Karpas-422 (cell line): ENCODE measurements around the gene DMRT2. TPM values are rescaled to one million over a fixed set of nuclear protein-coding genes. Genes with fewer than 3 reads are reported as not detected.

Source experiments
- DNase-seq: peaks from one replicate; pipeline ENCODE4 v3.0.0-alpha.2; 2015
- H2AFZ ChIP-seq: fragments of 200-600 bp; sonication (generic); 2 replicates; pipeline ENCODE4 v1.6.1; 2014; ENCODE audit warnings: antibody characterized with exemption, low read length, mixed read lengths
- H3K27ac ChIP-seq: fragments of 200-600 bp; sonication (generic); 2 replicates; pipeline ENCODE4 v1.5.1; 2014; ENCODE audit warnings: mild to moderate bottlenecking, low read length, moderate library complexity
- H3K27me3 ChIP-seq: fragments of 200-600 bp; sonication (generic); 2 replicates; pipeline ENCODE4 v1.6.1; 2014; ENCODE audit warnings: low read length, mixed read lengths
- H3K36me3 ChIP-seq: fragments of 200-600 bp; sonication (generic); 2 replicates; pipeline ENCODE4 v1.6.1; 2014; ENCODE audit warnings: low read length, mixed read lengths; ENCODE audit not compliant: insufficient read depth
- H3K4me1 ChIP-seq: fragments of 200-600 bp; sonication (generic); 2 replicates; pipeline ENCODE4 v1.6.1; 2014; ENCODE audit warnings: mild to moderate bottlenecking, low read length, mixed read lengths
- H3K4me2 ChIP-seq: fragments of 200-600 bp; sonication (generic); 2 replicates; pipeline ENCODE4 v1.6.1; 2014; ENCODE audit warnings: low read length, low read depth, mild to moderate bottlenecking; ENCODE audit not compliant: poor library complexity, severe bottlenecking
- H3K4me3 ChIP-seq: fragments of 200-600 bp; sonication (generic); 2 replicates; pipeline ENCODE4 v1.5.1; 2014; ENCODE audit warnings: mild to moderate bottlenecking, antibody characterized with exemption, low read length, mixed read lengths
- H3K79me2 ChIP-seq: fragments of 200-600 bp; sonication (generic); 2 replicates; pipeline ENCODE4 v1.6.1; 2014; ENCODE audit warnings: mild to moderate bottlenecking, low read length, mixed read lengths
- H3K9ac ChIP-seq: fragments of 200-600 bp; sonication (generic); 2 replicates; pipeline ENCODE4 v1.6.0; 2014; ENCODE audit warnings: low read length
- H3K9me2 ChIP-seq: fragments of 200-600 bp; sonication (generic), shearing (Covaris generic); replicated peaks from 2 replicates; pipeline ENCODE4 v1.6.0; 2014; ENCODE audit warnings: mild to moderate bottlenecking, low read length, moderate library complexity; ENCODE audit not compliant: insufficient read depth
- H3K9me3 ChIP-seq: fragments of 300-700, 200-600 bp; sonication (generic); 2 replicates; pipeline ENCODE4 v1.6.1; 2014; ENCODE audit warnings: low read length, mixed read lengths
- H4K20me1 ChIP-seq: fragments of 200-600 bp; sonication (generic); 2 replicates; pipeline ENCODE4 v1.6.1; 2014; ENCODE audit warnings: mild to moderate bottlenecking, antibody characterized with exemption, low read length, low read depth; ENCODE audit not compliant: insufficient read depth
- total RNA-seq: library from RNA; depleted of rRNA; stranded (reverse); fragments of >200 nt; shearing (Covaris generic); gene quantifications from 2 replicates; pipeline ENCODE4 v1.2.3, GENCODE V29; 2014; ENCODE audit warnings: low replicate concordance

Gene DMRT2
- total RNA-seq, 1 experiment from 2014 or later, result not detected

DNA sequence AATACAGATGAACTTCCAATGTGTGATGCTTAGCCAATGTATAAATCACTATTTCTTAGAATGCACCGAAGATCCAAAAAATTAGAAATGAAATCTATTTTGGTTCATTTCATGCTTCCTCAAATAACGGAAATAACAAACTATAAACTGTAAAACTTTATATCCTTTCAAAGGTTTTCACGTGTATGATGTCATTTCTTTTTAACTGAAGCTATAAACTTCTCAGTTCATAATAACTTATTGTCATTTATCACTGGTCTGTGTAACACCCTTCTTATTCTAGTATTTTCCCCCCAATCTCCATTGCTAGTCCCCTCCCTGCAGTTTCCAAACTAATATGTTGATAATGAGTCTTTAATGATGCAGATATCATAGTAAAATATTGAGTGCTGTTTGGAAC lies 36.4 kb downstream of the DMRT2 start:
- Histone ChIP-seq H3K36me3 (no peaks in the 10 kb centered on the region), H3K27ac (no peak overlapping the region), H3K9ac (no peak overlapping the region), H3K27me3 (no peaks in the 10 kb centered on the region), H3K9me3 (no peaks in the 10 kb centered on the region), H3K4me2 (no peak overlapping the region), H4K20me1 (no peaks in the 10 kb centered on the region), H3K9me2 (no peaks in the 10 kb centered on the region), H3K4me3 (no peak overlapping the region), H3K79me2 (no peaks in the 10 kb centered on the region), H3K4me1 (no peaks in the 10 kb centered on the region), H2AFZ (no peak overlapping the region)
- no peak for DNase-seq

DNA sequence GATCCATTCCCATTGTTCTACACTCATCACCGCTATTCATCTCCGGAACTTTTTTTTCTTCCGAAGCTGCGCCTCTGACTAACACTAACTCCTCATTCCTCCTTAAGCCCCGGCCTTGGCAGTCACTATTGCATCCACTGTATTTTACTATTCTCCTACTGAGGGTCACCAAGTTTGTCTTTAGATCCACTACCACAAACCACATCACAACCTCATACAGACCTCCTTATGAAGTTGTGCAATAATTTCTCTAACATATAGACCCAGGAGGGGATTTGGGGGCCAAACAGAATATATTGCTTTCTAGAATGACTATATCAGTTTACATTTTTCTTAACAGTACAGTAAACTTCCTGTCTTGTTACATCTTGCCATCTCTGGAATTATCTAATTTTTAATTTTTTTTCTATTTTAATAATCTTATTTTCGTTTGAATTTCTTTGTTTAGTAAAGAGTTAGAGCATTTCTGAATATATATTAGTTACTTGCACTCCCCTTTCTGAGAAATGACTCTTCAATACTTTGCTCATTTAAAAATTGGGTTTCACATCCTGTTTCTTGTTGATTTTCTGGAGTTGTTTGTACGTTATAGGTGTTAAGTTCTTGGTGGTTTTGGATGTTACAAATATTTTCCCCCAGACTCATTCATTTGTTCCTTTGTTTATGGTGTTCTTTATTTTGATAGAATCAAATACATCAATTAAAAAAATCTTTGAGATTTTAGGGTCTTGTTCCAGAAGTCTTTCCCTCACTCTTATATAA lies 37.1 kb downstream of the DMRT2 start:
- Histone ChIP-seq H3K79me2 (no peaks in the 10 kb centered on the region), H3K4me2 (no peak overlapping the region), H3K4me1 (no peaks in the 10 kb centered on the region), H3K9me2 (no peaks in the 10 kb centered on the region), H2AFZ (no peak overlapping the region), H3K4me3 (no peak overlapping the region), H3K9ac (no peak overlapping the region), H3K27me3 (no peaks in the 10 kb centered on the region), H3K27ac (no peak overlapping the region), H3K36me3 (no peaks in the 10 kb centered on the region), H3K9me3 (no peaks in the 10 kb centered on the region), H4K20me1 (no peaks in the 10 kb centered on the region)
- DNase-seq, result no peak

DNA sequence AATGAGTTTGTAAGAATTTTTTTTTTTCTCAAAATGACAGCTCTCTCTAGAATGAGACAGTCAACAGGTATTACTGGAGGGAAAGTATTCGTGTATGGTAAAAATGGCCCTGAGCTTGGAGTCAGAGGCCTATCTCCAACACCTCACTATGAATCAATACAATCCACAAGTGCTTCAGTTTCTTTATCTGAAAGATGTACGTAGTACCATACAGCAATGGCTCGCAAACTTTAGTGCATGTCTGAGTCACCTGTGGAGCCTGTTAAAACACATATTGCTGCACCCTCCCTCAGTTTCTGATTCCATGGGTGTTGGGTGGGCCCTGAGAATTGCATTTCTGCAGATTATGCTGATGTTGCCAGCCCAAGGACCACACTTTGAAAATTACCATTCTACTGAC lies 44.6 kb downstream of the DMRT2 start:
- Histone ChIP-seq H2AFZ (no peak overlapping the region), H3K27ac (no peak overlapping the region), H3K27me3 (no peaks in the 10 kb centered on the region), H3K9me3 (no peaks in the 10 kb centered on the region), H3K4me2 (no peak overlapping the region), H3K36me3 (no peaks in the 10 kb centered on the region), H3K4me3 (no peak overlapping the region), H4K20me1 (no peaks in the 10 kb centered on the region), H3K9ac (no peak overlapping the region), H3K4me1 (no peaks in the 10 kb centered on the region), H3K9me2 (no peaks in the 10 kb centered on the region), H3K79me2 (no peaks in the 10 kb centered on the region)
- DNase-seq, result no peak

GRCh38 chr9:1096155-1096964 lies 46.2 kb downstream of the DMRT2 start:
- H4K20me1 ChIP-seq, result no peaks in the 10 kb centered on the region
- H3K4me3 ChIP-seq, result no peak overlapping the region
- H3K9me3 ChIP-seq, result no peaks in the 10 kb centered on the region
- no peaks in the 10 kb centered on the region for H3K27me3 ChIP-seq
- no peak overlapping the region for H3K27ac ChIP-seq
- H3K79me2 ChIP-seq, result no peaks in the 10 kb centered on the region
- peaks cover under 1% of the 10 kb centered on the region for H3K4me1 ChIP-seq
- no peak for DNase-seq
- no peaks in the 10 kb centered on the region for H3K36me3 ChIP-seq
- no peak overlapping the region for H3K9ac ChIP-seq
- H2AFZ ChIP-seq, result no peak overlapping the region
- no peaks in the 10 kb centered on the region for H3K9me2 ChIP-seq
- no peak overlapping the region for H3K4me2 ChIP-seq

GRCh38 chr9:1098551-1098950 lies 48.4 kb downstream of the DMRT2 start:
- no peak for DNase-seq
- H3K9me3 ChIP-seq, result no peaks in the 10 kb centered on the region
- H3K27me3 ChIP-seq, result no peaks in the 10 kb centered on the region
- H3K4me3 ChIP-seq, result no peak overlapping the region
- H4K20me1 ChIP-seq, result no peaks in the 10 kb centered on the region
- H2AFZ ChIP-seq, result no peak overlapping the region
- no peaks in the 10 kb centered on the region for H3K79me2 ChIP-seq
- no peaks in the 10 kb centered on the region for H3K36me3 ChIP-seq
- H3K4me1 ChIP-seq, result peaks cover 16% of the 10 kb centered on the region
- H3K27ac ChIP-seq, result no peak overlapping the region
- H3K4me2 ChIP-seq, result no peak overlapping the region
- H3K9ac ChIP-seq, result no peak overlapping the region
- no peaks in the 10 kb centered on the region for H3K9me2 ChIP-seq

- Histone ChIP-seq H3K9me2 (no peaks in the 10 kb centered on the region), H3K27ac (no peak overlapping the region)
Measured at GRCh38 chr9:1100201-1100600, 50.0 kb downstream of the DMRT2 start.

DNA sequence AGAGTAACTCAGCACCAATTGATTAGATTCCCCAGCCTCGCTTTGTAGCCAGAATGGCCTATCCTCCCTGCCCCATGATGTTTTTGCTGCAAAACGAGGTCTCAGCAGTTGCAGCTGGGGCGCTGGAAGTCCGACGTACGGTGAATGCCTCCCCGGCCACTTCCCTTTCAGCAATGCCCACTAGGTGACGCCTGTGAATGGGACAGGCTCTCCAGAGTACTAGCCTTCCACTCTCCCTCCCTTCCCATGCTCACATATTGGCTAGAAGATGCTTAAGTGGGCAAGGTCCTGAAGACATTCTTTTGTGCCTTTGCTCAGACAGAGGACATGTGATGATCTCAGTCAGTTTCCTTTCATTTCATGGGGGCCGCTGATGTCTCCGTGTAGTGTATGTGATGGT lies 50.8 kb downstream of the DMRT2 start:
- no peaks in the 10 kb centered on the region for H4K20me1 ChIP-seq
- H3K36me3 ChIP-seq, result no peaks in the 10 kb centered on the region
- no peak overlapping the region for H3K4me3 ChIP-seq
- peaks cover 16% of the 10 kb centered on the region for H3K4me1 ChIP-seq
- H3K9me2 ChIP-seq, result no peaks in the 10 kb centered on the region
- no peak overlapping the region for H3K27ac ChIP-seq
- DNase-seq, result peak; percentile 51
- no peak overlapping the region for H3K4me2 ChIP-seq
- no peaks in the 10 kb centered on the region for H3K9me3 ChIP-seq
- no peak overlapping the region for H2AFZ ChIP-seq
- no peaks in the 10 kb centered on the region for H3K79me2 ChIP-seq
- no peaks in the 10 kb centered on the region for H3K27me3 ChIP-seq
- H3K9ac ChIP-seq, result no peak overlapping the region

More at GRCh38 chr9:1100201-1100600, 50.0 kb downstream of the DMRT2 start:
- no peak for DNase-seq
- no peaks in the 10 kb centered on the region for H3K36me3 ChIP-seq
- no peaks in the 10 kb centered on the region for H3K79me2 ChIP-seq
- no peak overlapping the region for H2AFZ ChIP-seq
- no peaks in the 10 kb centered on the region for H3K27me3 ChIP-seq
- no peaks in the 10 kb centered on the region for H4K20me1 ChIP-seq
- H3K4me2 ChIP-seq, result no peak overlapping the region
- no peak overlapping the region for H3K9ac ChIP-seq
- H3K4me1 ChIP-seq, result peaks cover 16% of the 10 kb centered on the region
- H3K4me3 ChIP-seq, result no peak overlapping the region
- no peaks in the 10 kb centered on the region for H3K9me3 ChIP-seq

GRCh38 chr9:1101846-1102641 lies 51.9 kb downstream of the DMRT2 start:
- no peak overlapping the region for H3K4me3 ChIP-seq
- peaks cover 16% of the 10 kb centered on the region for H3K4me1 ChIP-seq
- no peaks in the 10 kb centered on the region for H3K79me2 ChIP-seq
- H2AFZ ChIP-seq, result no peak overlapping the region
- no peaks in the 10 kb centered on the region for H3K9me3 ChIP-seq
- no peaks in the 10 kb centered on the region for H4K20me1 ChIP-seq
- peak; percentile 44 for DNase-seq
- no peak overlapping the region for H3K27ac ChIP-seq
- H3K27me3 ChIP-seq, result no peaks in the 10 kb centered on the region
- no peaks in the 10 kb centered on the region for H3K9me2 ChIP-seq
- H3K9ac ChIP-seq, result no peak overlapping the region
- peak overlapping the region; percentile 6 for H3K4me2 ChIP-seq
- no peaks in the 10 kb centered on the region for H3K36me3 ChIP-seq
